ENCODE measurements around the gene ZNF124. TPM values are rescaled to one million over a fixed set of nuclear protein-coding genes. Genes with fewer than 3 reads are reported as not detected.
"Not testable (repeated sequence)": the region's sequence is repeated elsewhere in the genome, so short reads cannot be mapped to it uniquely, and the experiment has no call there.

Gene ZNF124
- total RNA-seq, result 100 to 1,000 TPM in 2 of 5 donors, 10 to 100 TPM in 3; 11.9 to 136 (median 28.1) TPM
- polyA plus RNA-seq, result 1 to 10 TPM; 1.1 to 2.9 (median 2.4) TPM
- long read RNA-seq, donor 1, partial matches to known transcripts, result 0 of 1 reads
- long read RNA-seq, donor 1, other reads (novel, unspliced or antisense), result 0 of 1 reads
- long read RNA-seq, donor 2, partial matches to known transcripts, result 0 of 2 reads
- long read RNA-seq, donor 2, other reads (novel, unspliced or antisense), result 0 of 2 reads
- long read RNA-seq, donor 3, result 0 reads
- long read RNA-seq, donor 4, result 0 reads
- long read RNA-seq, donor 5, partial matches to known transcripts, result 0 of 1 reads
- long read RNA-seq, donor 5, other reads (novel, unspliced or antisense), result 0 of 1 reads
- long read RNA-seq, donor 6, result 0 reads
- long read RNA-seq, donor 7, partial matches to known transcripts, result 0 of 2 reads
- long read RNA-seq, donor 7, other reads (novel, unspliced or antisense), result 0 of 2 reads
- long read RNA-seq, donor 8, partial matches to known transcripts, result 0 of 3 reads
- long read RNA-seq, donor 8, other reads (novel, unspliced or antisense), result 0 of 3 reads
- long read RNA-seq, donor 9, partial matches to known transcripts, result 0 of 1 reads
- long read RNA-seq, donor 9, other reads (novel, unspliced or antisense), result 0 of 1 reads
- long read RNA-seq, donor 10, result 0 reads

DNA sequence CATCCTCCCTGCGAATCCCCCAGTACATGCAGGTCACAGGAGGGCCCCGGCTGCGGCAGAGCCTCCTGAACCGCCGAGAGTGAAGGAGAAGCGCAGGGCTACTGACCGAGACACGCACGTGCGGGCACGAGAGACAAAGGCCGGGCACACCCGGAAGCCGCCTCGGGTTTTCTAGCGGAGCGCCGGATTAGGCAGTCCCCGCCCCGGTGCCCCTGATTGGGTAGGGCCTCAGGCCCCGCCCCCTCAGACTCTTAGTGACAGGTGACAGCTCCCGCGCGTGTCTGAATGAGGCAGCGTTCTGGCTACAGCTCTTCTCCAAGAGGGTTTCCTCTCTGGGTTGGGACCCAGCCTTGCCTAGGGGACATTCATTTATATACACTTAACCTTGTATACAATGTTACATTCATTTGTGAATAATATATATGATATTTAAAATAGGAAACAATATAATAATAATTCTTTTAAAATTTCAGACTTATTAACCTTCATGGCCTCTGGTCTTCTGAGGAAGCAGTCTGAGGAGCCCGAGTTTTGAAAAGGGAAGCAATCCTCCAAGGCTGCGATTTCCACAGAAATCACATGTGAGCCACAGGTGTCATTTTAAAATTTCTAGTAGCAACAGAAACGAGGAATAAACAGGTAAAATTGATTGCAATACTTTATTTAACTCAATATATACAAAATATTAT, at the start of gene ZNF124:
ZNF124 (minus strand) TSS at position 146 of the 689 bp plus-strand sequence; CDS start at position 3, 143 bp downstream.
- H3K4me1 ChIP-seq; H3K27ac ChIP-seq; DNase-seq; H3K36me3 ChIP-seq; H3K4me3 ChIP-seq; H3K27me3 ChIP-seq; H3K9me3 ChIP-seq; intact Hi-C loops (cut with DNase I; ENCODE audit: low total_unique reads): not testable (repeated sequence)
- 37 to 47% (median 42%) methylated on average over 3 of the region's 28 CpGs for WGBS, 5 donors

DNA sequence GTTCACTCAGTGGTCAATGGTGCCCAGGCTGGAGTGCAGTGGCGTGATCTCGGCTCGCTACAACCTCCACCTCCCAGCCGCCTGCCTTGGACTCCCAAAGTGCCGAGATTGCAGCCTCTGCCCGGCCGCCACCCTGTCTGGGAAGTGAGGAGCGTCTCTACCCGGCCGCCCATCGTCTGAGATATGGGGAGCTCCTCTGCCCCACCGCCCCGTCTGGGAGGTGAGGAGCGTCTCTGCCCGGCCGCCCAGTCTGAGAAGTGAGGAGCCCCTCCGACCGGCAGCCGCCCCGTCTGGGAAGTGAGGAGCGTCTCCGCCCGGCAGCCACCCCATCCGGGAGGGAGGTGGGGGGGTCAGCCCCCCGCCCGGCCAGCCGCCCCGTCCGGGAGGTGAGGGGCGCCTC, 48.5 kb upstream of the ZNF124 start:
- H3K9me3 ChIP-seq; H3K27ac ChIP-seq; intact Hi-C loops (cut with DNase I; ENCODE audit: low total_unique reads); H3K4me1 ChIP-seq; H3K27me3 ChIP-seq; H3K4me3 ChIP-seq; DNase-seq; H3K36me3 ChIP-seq: not testable (repeated sequence)
- 95 to 100% (median 97%) methylated on average over 1 to 24 of the region's 30 CpGs for WGBS, 5 donors

DNA sequence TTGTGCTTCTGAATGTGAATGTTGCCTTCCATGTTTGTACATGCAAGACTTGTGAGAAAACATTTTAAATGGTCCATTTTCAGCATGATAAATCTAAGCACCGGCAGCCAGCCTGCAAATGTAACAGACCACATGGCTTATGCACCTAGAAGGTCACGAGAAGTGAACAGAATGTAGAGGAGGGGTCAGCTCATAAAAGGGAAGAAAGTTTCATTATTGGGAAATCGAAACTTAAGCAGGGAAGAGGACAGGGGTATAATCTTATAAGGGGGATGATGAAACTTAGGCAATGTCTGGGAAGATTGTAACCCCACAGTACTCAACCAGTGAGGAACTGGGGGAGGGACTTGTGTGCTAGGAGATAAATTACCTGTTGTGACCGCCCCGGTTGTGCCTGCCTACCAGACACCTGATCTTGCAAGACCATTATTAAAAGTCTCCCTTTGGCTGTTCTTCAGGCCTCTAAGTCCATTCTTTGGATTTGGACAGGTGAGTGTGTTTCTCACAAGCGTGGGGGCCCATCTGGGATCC, 46.4 kb upstream of the ZNF124 start:
- Histone ChIP-seq H3K27ac (no peak overlapping the region), H3K36me3 (no peaks in the 10 kb centered on the region), H3K4me1 (no peaks in the 10 kb centered on the region), H3K4me3 (no peak overlapping the region), H3K9me3 (no peaks in the 10 kb centered on the region), H3K27me3 (no peaks in the 10 kb centered on the region)
- WGBS, 5 donors, result 67 to 87% (median 72%) methylated on average over 6 of the region's 6 CpGs
- no peak for DNase-seq
- TF ChIP-seq EP300 (IDR thresholded peaks at IDR 0.05), result no peak
- no peak for TF ChIP-seq POLR2A (IDR thresholded peaks at IDR 0.05)
- TF ChIP-seq, protein P1, sequence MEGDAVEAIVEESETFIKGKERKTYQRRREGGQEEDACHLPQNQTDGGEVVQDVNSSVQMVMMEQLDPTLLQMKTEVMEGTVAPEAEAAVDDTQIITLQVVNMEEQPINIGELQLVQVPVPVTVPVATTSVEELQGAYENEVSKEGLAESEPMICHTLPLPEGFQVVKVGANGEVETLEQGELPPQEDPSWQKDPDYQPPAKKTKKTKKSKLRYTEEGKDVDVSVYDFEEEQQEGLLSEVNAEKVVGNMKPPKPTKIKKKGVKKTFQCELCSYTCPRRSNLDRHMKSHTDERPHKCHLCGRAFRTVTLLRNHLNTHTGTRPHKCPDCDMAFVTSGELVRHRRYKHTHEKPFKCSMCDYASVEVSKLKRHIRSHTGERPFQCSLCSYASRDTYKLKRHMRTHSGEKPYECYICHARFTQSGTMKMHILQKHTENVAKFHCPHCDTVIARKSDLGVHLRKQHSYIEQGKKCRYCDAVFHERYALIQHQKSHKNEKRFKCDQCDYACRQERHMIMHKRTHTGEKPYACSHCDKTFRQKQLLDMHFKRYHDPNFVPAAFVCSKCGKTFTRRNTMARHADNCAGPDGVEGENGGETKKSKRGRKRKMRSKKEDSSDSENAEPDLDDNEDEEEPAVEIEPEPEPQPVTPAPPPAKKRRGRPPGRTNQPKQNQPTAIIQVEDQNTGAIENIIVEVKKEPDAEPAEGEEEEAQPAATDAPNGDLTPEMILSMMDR (IDR thresholded peaks at IDR 0.05), result no peak
- intact Hi-C loops (cut with DNase I; ENCODE audit: low total_unique reads), result loop anchor here (10.0 kb wide), 1 partner anchor 103 kb away; no protein-coding TSS in a partner anchor

DNA sequence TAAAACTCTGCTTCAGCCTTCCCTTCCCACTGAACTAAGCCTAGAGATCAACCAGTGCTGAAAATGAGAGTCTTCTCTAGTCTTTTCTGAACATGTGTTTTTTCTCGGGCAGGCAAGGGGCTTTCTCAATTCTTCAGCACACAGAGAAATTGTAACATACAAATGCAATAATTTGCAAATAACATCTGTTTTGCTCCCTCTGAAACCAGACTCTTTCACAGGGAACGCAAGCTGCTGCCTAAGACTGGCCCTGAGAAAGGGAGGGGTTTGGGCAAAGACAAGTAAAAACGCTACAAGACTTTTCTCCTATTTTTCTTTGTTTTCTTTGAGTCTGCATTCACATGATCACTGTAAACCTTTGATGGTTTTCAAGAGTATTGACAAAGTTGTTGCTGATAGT, 44.4 kb upstream of the ZNF124 start:
- intact Hi-C loops (cut with DNase I; ENCODE audit: low total_unique reads), result loop anchor here (10.0 kb wide), 1 partner anchor 101 kb away; no protein-coding TSS in a partner anchor
- TF ChIP-seq, protein P1 (IDR thresholded peaks at IDR 0.05), result no peak
- no peak for TF ChIP-seq EP300 (IDR thresholded peaks at IDR 0.05)
- TF ChIP-seq POLR2AphosphoS5 (IDR thresholded peaks at IDR 0.05), result no peak
- TF ChIP-seq POLR2A (IDR thresholded peaks at IDR 0.05), result no peak

More for the DNA sequence above, 44.4 kb upstream of the ZNF124 start:
- Histone ChIP-seq H3K4me3 (no peak overlapping the region), H3K4me1 (peaks cover 0 to 1% (median 0%) of the 10 kb centered on the region in 4 donors), H3K36me3 (no peaks in the 10 kb centered on the region), H3K27ac (no peak overlapping the region), H3K9me3 (no peaks in the 10 kb centered on the region), H3K27me3 (no peaks in the 10 kb centered on the region)
- WGBS, 5 donors, result 44 to 52% (median 51%) methylated on average over 3 of the region's 3 CpGs
- no peak for DNase-seq
